HL-60 (cell line): ENCODE results near the gene ANO1.

Source experiments
- POLR2AphosphoS5 ChIP-seq: IDR thresholded peaks from 2 replicates; pipeline ENCODE4 v1.6.1; 2012; ENCODE audit warnings: low read depth
- TF ChIP-seq, protein P1 (sequence below): IDR thresholded peaks from one replicate; pipeline ENCODE4 v1.5.1; 2011; ENCODE audit warnings: low read length, control low read depth, inconsistent platforms; ENCODE audit not compliant: insufficient read depth
- TF ChIP-seq, protein P2 (sequence below): IDR thresholded peaks from 2 replicates; pipeline ENCODE4 v1.6.1; 2012; ENCODE audit warnings: low read depth; ENCODE audit not compliant: insufficient replicate concordance

DNA sequence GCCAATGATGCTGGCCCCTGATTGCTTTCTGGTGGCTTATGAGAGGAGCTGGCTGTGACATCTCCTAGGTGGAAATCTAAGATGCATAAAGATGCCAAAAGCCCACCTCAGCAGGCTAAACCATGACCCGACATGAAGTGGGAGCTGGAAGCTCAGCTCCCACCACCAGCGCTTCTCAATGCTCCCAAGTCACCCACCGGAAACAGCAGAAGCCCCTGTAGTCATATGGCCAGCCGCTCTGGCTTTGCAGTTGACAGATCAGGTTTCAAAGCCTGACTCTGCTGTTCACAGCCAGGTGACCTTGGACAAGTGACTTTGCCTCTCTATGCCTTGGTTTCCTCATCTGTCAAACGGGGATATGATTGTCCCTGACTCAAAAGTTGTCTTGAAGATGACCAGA lies 29.1 kb upstream of the ANO1 start:
- TF ChIP-seq, protein P1, sequence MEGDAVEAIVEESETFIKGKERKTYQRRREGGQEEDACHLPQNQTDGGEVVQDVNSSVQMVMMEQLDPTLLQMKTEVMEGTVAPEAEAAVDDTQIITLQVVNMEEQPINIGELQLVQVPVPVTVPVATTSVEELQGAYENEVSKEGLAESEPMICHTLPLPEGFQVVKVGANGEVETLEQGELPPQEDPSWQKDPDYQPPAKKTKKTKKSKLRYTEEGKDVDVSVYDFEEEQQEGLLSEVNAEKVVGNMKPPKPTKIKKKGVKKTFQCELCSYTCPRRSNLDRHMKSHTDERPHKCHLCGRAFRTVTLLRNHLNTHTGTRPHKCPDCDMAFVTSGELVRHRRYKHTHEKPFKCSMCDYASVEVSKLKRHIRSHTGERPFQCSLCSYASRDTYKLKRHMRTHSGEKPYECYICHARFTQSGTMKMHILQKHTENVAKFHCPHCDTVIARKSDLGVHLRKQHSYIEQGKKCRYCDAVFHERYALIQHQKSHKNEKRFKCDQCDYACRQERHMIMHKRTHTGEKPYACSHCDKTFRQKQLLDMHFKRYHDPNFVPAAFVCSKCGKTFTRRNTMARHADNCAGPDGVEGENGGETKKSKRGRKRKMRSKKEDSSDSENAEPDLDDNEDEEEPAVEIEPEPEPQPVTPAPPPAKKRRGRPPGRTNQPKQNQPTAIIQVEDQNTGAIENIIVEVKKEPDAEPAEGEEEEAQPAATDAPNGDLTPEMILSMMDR, result no peak
- TF ChIP-seq, protein P2, sequence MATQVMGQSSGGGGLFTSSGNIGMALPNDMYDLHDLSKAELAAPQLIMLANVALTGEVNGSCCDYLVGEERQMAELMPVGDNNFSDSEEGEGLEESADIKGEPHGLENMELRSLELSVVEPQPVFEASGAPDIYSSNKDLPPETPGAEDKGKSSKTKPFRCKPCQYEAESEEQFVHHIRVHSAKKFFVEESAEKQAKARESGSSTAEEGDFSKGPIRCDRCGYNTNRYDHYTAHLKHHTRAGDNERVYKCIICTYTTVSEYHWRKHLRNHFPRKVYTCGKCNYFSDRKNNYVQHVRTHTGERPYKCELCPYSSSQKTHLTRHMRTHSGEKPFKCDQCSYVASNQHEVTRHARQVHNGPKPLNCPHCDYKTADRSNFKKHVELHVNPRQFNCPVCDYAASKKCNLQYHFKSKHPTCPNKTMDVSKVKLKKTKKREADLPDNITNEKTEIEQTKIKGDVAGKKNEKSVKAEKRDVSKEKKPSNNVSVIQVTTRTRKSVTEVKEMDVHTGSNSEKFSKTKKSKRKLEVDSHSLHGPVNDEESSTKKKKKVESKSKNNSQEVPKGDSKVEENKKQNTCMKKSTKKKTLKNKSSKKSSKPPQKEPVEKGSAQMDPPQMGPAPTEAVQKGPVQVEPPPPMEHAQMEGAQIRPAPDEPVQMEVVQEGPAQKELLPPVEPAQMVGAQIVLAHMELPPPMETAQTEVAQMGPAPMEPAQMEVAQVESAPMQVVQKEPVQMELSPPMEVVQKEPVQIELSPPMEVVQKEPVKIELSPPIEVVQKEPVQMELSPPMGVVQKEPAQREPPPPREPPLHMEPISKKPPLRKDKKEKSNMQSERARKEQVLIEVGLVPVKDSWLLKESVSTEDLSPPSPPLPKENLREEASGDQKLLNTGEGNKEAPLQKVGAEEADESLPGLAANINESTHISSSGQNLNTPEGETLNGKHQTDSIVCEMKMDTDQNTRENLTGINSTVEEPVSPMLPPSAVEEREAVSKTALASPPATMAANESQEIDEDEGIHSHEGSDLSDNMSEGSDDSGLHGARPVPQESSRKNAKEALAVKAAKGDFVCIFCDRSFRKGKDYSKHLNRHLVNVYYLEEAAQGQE, result no peak
- TF ChIP-seq POLR2AphosphoS5, result no peak
